Gastroesophageal sphincter (tissue), 3 donors: ENCODE data around the gene ATP4A.

ENCODE experiments used
- CTCF ChIP-seq, 4 experiments: fragments of 200-600 bp in 2 of 4; fragments of 450-650 bp in 2 of 4; sonication (generic) in 1 of 4; IDR thresholded peaks; one replicate each; pipeline ENCODE4 v1.5.1; 2017 to 2019; ENCODE audit warnings: antibody characterized with exemption in 4 of 4, mild to moderate bottlenecking in 2 of 4, moderate library complexity in 2 of 4
- POLR2A ChIP-seq, 2 donors: fragments of 450-650 bp; IDR thresholded peaks; one replicate each; pipeline ENCODE4 v1.6.1; 2017; ENCODE audit warnings: antibody characterized with exemption in 2 of 2, mild to moderate bottlenecking in 2 of 2, moderate library complexity in 1 of 2
- POLR2AphosphoS5 ChIP-seq: sonication (generic); formaldehyde crosslinking; IDR thresholded peaks from one replicate; pipeline ENCODE4 v1.6.1; 2017; ENCODE audit warnings: antibody characterized with exemption

GRCh38 chr19:35543280-35544109 lies 20.0 kb downstream of the ATP4A start:
- TF ChIP-seq POLR2A (IDR thresholded peaks at IDR 0.05) (no peak), CTCF (IDR thresholded peaks at IDR 0.05) (no peak), POLR2AphosphoS5 (no peak)
